NCI-H1417 (cell line): Measurements from ENCODE around the gene DEFB129.
"Not testable (repeated sequence)": the region's sequence is repeated elsewhere in the genome, so short reads cannot be mapped to it uniquely, and the experiment has no call there.

Experiments
- DNase-seq, 3 experiments: peaks; one replicate each; lab custom pipeline; 2025; lab: John Stamatoyannopoulos, UW

Gene DEFB129

DNA sequence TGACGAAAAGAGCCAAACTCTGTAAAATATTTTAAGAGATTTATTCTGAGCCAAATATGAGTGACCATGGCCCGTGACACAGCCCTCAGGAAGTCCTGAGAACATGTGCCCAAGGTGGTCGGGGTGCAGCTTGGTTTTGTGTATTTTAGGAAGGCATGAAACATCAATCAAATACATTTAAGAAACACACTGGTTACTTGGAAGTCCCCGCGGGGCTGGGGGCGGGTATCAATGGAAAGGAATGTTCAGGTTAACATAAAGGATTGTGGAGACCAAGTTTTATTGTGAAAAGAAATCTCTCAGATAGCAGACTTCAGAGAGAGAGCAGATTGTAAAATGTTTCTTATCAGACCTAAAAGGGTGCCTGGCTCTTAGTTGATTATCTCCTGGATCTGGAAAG is 26.4 kb downstream of the DEFB129 start:
- DNase-seq, result not testable (repeated sequence)

- no peak for DNase-seq
Measured at GRCh38 chr20:257419-257818, 30.4 kb downstream of the DEFB129 start, which contains the start of gene DEFB132. Gene DEFB132 (plus strand): TSS chr20:257724. CDS start chr20:257779, 55 bp downstream.

DNA sequence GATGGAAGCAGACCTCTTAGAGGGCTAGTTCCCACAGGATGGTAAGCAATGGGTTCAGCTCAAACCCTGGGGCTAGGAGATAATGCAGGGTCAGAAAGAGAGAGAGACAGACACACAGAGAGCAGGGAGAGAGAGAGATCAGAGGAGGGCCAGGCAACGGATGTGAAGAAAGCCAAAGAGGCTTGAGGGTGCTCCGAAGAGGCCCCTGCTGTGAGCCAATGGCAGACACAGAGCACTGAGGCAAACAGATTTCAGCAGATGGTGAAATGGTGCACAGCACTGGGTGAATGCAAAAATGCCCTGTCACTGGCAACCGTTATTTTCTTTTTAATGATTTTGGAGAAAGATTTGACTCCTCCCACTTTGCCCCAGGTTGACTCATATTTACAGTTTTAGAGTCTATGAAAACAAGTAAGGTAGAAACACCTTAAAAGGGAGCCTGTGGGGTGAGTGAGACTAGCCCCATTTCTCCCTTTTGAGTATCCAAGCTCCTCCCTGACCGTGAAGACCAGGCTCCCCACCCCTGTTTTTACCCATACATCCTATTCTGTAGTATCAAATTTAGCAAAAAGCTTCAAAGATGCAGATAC is 31.3 kb downstream of the DEFB129 start:
- DNase-seq, result no peak

DNA sequence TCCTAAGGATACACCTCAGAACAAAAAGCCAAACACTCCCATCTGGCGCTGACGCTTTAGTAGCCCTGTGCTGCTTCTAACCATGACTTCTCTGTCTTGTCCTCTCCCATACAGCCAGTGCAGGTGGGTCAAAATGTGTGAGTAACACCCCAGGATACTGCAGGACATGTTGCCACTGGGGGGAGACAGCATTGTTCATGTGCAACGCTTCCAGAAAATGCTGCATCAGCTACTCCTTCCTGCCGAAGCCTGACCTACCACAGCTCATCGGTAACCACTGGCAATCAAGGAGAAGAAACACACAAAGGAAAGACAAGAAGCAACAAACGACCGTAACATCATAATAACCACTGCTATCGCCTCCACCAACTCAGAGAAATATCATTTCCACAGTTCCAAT is 31.9 kb downstream of the DEFB129 start:
- peak in 2 of 3 experiments; percentile 9 to 21 for DNase-seq

DNA sequence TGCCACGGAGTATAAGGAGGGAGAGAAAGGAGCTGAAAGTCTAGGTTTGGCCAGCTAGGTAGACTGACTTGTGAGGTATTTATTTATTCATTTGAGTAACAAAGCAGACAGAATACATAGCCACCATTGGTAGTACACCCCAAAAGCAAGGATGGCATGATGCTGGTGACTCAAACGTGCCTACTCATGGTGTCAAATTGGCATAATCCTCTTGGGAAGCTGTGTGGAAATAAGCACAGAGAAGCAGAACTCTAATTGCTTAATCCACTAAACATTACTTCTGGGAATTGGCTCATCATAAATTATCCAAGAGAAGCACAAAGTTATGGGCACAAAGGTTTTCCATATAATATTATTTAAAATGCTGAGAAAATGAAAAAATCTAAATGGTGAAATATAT is 32.9 kb downstream of the DEFB129 start:
- DNase-seq, result no peak

GRCh38 chr20:263701-264100 is 36.6 kb downstream of the DEFB129 start:
- DNase-seq, result no peak

- DNase-seq, result peak; percentile 91 to 97 (median 91)
Measured at GRCh38 chr20:266596-267562, 39.8 kb downstream of the DEFB129 start.

DNA sequence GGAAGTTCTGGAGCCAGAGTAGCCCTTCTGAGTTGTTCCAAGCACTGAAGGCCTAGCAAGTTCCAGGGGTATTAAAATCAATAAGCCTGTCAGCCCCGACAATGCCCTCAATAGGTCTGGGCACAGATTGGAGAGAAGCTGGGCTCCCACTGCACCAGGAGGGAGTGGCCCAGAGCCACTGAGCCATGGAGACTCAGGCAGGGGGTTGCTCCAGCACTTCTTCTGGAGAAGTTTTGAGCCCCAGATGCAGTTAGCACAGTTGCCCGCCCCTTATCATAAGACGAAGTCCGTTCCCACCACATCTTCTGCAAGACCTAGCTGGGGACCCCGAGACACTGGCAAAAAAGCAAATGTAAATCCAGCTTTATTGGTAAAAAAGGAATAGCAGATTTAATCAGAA is 43.5 kb downstream of the DEFB129 start:
- no peak for DNase-seq

GRCh38 chr20:271069-271468 is 44.0 kb downstream of the DEFB129 start:
- DNase-seq, result no peak

- no peak for DNase-seq
Measured at GRCh38 chr20:271528-271927, 44.5 kb downstream of the DEFB129 start.

- no peak for DNase-seq
Measured at GRCh38 chr20:272718-273117, 45.7 kb downstream of the DEFB129 start.

DNA sequence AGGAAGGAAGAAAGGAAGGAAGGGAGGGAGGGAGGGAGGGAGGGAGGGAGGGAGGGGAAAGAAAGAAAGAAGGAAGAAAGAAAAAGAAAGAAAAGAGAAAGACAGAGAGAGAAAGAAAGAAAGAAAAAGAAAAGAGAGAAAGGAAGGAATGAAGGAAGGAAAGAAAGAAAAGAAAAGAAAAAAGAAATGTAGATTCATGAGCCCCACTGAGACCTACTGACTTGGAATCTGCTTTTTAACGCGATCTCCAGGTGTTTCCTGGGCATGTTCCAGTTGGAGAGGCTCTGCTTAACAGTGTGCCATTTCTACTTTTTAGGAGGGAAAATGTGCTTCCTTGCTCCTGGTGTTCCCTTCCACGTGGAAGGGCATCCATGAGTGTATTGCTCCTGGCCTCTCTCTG is 46.8 kb downstream of the DEFB129 start:
- DNase-seq, result no peak

GRCh38 chr20:275791-276190 is 48.7 kb downstream of the DEFB129 start:
- no peak for DNase-seq

GRCh38 chr20:276620-277495 is 49.8 kb downstream of the DEFB129 start:
- no peak for DNase-seq

GRCh38 chr20:277496-277781 is 50.4 kb downstream of the DEFB129 start:
- DNase-seq, result no peak

DNA sequence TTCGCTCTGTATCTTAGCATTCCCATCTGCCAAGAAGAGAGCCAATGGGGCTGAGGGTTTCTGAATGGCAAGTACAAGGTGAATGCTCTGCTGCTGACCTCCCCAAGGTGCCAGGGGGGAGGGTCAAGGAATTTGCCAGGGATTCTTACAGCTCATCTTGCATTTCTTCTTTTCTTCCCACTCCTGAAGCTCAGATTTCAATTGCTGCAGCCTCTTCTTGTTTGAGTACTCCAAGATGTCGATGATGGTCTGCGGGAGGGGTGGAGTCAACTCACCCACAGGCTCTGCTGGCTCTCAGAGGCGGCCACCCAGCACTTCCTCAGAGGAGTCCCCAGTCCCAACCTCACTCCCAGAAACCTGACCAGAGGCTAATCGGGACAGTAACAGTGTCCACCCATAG is 51.1 kb downstream of the DEFB129 start:
- no peak for DNase-seq

DNA sequence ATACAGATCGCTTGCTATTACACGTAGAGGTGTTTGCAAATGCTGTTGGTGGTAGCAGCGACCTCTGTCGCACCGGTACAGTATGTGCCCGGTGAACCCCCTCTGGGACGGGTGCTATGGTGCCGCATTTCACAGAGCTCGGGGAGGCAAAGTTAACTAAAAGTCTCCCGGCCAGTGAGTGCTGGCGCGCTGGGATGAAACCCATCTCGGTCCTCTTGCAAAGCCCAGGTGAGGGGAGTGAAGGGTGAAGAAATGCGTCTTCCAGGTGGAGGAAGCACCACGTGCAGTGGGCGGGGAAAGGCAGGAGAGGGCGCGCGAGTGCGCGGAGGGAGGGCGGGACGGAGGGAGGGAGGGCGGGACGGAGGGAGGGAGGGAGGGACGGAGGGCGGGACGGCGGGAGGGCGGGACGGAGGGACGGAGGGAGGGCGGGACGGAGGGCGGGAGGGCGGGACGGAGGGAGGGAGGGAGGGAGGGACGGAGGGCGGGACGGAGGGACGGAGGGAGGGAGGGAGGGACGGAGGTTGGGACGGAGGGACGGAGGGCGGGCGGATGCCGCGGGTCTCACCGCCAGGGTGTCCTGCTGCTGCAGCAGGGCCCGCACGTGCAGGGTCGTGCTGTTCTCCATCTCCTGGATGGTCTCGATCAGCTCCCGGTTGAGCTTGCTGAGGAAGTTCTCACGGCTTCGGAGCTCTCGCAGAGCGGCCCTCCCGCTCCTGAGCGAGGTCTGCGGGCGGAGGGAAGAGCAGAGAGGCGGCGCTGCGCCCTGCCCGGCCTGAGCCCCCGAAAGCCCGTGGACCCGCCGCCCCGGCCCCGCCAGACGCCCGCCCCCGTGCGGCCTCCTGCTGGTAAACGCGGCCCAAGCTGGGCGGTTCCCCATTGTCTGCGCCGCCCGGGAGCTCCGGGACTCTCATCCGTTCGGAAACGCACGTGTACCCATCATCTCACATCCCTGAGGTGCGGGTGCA is 51.8 kb downstream of the DEFB129 start:
- no peak for DNase-seq
